HG03342 (cell line): ENCODE measurements around the gene GBF1.
"Not testable (repeated sequence)": the region's sequence is repeated elsewhere in the genome, so short reads cannot be mapped to it uniquely, and the experiment has no call there.

ENCODE experiments used
- ATAC-seq: cut with Tn5 transposase; IDR thresholded peaks from one replicate; pipeline ENCODE4 v1.9.1; 2021; ENCODE audit warnings: mild to moderate bottlenecking, moderate library complexity; ENCODE audit not compliant: unreplicated experiment

Gene GBF1

GRCh38 chr10:102230861-102231356 lies 14.4 kb upstream of the GBF1 start:
- no peak for ATAC-seq

DNA sequence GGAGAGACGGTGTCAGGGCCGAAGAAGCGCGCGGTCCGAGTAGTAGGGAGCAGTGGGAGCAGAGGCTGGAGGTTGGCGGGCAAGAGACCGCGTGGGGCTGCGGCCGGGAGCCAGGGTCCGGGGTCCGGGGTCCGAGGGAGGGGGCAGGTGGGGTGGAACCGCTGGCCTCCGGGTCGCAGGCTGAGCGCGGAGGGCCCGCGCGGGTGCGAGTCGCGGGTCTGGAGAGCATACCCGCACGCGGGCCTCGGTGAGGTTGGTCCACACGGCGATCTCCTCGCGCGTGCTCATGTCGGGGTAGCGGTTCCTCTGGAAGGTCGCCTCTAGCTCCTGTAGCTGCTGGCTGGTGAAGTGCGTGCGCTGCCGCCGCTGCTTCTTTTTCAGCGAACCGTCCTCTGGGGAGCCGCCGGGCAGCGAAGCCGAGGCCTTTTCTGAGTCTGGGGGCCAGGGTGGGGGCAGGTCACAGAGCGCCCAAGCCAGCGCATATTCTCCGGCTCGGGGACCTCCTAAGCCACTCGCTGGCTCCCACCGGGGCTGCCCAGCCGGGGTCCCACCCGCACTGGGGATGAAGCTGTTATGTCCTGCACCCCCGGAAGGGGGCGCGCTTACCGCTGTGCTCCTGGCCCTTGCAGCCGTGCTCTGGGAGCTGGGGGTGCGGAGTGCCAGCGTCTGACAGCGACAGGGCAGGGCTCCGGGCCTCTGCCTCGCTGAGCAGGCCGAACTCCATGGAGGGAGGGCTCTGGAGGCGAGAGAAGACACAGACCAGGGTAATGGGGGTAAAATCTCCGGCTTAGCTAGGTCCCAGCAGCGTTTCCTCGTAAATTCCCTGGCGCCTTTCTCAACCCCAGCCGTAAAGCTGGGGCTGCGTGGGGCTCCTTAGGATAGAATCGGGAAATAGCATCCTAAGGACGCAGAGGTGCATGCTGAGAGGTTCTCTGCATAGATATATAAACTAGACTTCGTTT lies 13.7 kb upstream of the GBF1 start:
- no peak for ATAC-seq

GRCh38 chr10:102233997-102234396 lies 11.3 kb upstream of the GBF1 start:
- ATAC-seq, result no peak

- ATAC-seq, result no peak
Observed at GRCh38 chr10:102234888-102235597, 10.3 kb upstream of the GBF1 start.

DNA sequence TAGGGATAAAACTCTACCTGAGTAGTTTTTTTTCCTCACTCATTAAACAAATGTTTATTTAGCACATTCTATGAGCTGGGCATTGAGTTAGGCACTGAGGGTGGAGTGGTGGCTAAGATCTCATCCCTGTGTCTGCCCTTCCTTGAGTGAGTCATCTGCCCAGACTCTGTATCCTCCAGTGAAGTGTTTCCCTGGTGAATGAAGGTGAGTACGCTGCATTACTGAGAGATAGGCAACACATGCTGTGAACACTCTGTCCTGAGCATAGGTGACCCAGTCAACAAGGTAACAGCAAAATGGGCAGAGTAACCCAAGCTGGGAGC lies 9.8 kb upstream of the GBF1 start:
- ATAC-seq, result no peak

- no peak for ATAC-seq
Observed at GRCh38 chr10:102236006-102236405, 9.3 kb upstream of the GBF1 start.

- ATAC-seq, result no peak
Observed at GRCh38 chr10:102237711-102238252, 7.5 kb upstream of the GBF1 start.

DNA sequence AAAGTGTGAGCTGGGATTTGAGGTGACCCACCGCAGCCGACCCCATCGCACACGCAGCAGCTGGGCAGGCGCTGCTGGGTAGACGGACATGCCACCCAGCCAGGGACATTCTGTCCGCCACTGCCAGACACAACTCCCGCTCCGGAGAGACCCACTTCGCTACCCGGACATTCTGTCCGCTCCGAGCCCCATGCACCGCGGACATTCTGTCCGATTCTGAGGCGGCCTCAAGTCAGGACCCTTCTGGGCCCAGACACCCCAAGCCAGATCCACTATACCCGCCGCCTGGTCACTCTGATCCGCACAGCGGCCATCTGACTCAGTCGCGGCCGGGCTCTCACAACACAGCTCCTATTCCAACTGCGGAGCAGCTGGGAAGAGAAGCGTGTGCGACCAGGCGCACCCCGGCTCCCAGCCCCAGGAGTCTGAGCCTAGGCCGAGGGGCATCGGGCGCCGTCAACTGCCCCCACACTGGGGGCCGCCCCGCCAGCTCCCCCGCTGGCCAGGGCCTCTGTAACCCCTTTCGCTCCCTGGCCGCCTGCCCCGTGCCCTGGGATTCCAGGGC lies 4.8 kb upstream of the GBF1 start:
- ATAC-seq, result no peak

GRCh38 chr10:102241032-102241443 lies 4.3 kb upstream of the GBF1 start:
- ATAC-seq, result no peak

DNA sequence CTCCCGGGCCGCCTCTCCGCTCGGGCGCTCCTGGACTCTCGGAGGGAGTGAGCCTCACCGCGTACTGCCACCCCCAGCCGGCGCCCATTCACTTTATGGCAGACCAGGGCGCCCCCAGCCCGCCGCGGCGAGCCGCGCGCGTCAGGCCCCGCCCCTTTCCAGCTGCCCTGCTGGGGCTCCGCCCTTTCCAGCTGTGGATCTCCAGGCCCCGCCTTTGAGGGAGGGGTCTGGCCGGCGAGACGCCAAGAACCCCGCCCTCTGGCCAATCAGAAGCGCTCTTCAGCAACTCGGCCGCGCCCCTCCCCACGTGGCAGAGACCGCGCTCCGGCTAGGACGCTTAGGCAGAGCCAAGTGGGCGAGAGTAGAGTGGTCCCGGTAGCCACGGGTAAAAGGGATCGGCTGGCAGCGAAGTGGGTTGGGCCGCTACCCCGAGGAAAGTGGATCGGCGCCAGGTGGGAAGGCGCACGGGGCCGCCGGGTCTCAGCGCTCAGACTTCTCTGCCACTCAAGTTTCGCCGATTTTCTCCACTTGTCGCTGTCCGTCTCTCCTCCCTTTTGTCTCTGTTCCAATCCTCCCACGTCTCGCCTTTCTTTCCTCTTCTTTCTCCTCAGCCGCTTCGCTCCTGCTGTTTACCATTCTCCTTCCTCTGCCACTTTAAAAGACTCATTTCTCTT lies 3.8 kb upstream of the GBF1 start, which contains the start of gene PITX3:
PITX3 (minus strand) TSS at position 69 of the 674 bp plus-strand sequence. CDS start 9,432 bp downstream, outside the sequence.
- peak; percentile 53 for ATAC-seq

DNA sequence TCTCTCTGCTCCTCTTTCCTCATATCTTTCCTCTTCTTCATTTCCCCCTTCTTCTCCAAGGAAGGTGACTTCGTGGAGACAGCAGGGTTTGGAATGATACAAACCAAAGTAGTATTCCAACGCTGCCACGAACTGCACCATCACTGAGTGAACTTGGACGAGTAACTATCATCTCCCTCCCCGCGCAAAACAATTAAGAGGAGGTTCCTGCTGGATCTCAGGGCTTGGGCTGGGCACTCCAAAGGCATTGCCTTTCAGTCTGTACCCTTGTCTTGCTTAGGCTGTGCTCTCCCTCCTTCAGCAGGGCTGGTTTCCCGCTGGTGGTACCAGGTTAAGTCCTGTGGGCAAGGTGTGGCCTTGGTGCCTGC lies 3.2 kb upstream of the GBF1 start:
- ATAC-seq, result no peak

GRCh38 chr10:102243309-102243708 lies 2.0 kb upstream of the GBF1 start:
- ATAC-seq, result no peak

- no peak for ATAC-seq
Observed at GRCh38 chr10:102245932-102246251, 560 bp downstream of the GBF1 start.

DNA sequence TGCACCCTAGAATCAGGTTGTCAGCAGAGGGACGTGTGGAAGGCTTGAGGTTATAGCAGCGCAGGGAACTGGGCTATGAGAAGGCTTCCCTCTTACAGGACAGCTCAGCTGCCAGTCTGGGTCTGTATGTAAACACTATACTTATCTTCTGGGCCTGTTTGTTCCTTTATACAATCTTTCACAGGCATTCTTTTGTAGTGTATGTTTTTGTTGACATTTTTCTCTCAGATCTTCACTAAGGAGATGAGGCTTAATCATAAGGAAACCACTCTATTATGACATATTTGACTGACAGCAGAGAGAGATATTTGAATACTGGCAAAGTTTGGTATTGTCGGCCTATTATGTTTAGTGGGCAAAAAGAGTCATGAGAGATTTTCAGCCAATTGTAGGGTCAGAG lies 929 bp downstream of the GBF1 start:
- ATAC-seq, result no peak

- ATAC-seq, result no peak
Observed at GRCh38 chr10:102247734-102248133, 2.4 kb downstream of the GBF1 start.

DNA sequence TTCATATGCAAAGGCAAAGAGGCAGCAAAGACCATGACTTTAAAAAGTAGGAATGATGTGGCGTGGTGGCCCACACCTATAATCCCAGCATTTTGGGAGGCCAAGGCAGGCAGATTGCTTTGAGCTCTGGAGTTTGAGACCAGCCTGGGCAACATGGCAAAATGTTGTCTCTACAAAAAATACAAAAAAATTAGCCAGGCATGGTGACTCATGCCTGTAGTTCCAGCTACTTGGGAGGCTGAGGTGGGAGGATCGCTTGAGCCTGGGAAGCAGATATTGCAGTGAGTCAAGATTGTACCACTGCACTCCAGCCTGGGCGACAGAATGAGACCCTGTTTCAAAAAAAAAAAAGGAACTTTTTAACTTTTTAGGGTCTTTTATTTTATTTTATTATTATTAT lies 7.2 kb downstream of the GBF1 start:
- not testable (repeated sequence) for ATAC-seq

DNA sequence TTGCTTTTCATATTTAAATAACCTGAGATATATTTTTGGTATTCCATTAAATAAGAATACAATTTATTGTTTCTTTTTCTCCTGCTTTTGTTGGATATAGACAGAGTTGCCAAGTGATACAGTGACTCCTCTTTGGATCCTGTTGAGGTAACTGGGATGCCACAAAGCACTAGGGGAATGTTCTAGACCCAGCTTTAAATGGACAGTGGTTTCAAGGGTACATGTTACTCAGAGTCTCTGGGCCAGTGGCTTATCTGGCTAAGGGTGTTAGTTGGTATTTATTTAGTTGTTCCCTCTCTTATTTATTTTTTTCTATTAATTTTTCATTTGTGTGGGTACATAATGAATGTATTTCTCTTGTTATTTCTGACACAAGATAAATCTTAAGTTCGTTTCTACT lies 9.1 kb downstream of the GBF1 start:
- no peak for ATAC-seq

- ATAC-seq, result no peak
Observed at GRCh38 chr10:102255404-102255803, 10.1 kb downstream of the GBF1 start.

- ATAC-seq, result no peak
Observed at GRCh38 chr10:102261196-102261595, 15.9 kb downstream of the GBF1 start.

GRCh38 chr10:102261842-102262241 lies 16.5 kb downstream of the GBF1 start:
- no peak for ATAC-seq
